GM18907 (cell line): ENCODE measurements around the gene CAMTA2.

Source experiments
- ATAC-seq: cut with Tn5 transposase; IDR thresholded peaks from one replicate; pipeline ENCODE4 v1.9.1; 2021; ENCODE audit warnings: mild to moderate bottlenecking, moderate library complexity; ENCODE audit not compliant: unreplicated experiment

Gene CAMTA2

GRCh38 chr17:4999430-5000093 is 12.1 kb upstream of the CAMTA2 start:
- ATAC-seq = no peak

- ATAC-seq = no peak
Observed at GRCh38 chr17:4998732-4999429, 11.4 kb upstream of the CAMTA2 start.

- ATAC-seq = peak; percentile 12
Observed at GRCh38 chr17:4998027-4998731, 10.7 kb upstream of the CAMTA2 start.

GRCh38 chr17:4997302-4998026 is 10.0 kb upstream of the CAMTA2 start, which contains the start of the genes INCA1 and KIF1C:
INCA1 (minus strand) TSS chr17:4997522; CDS start chr17:4994437, 3,085 bp downstream.
KIF1C (plus strand) TSS chr17:4997950; CDS start chr17:5000247, 2,297 bp downstream.
- peak; percentile 83 for ATAC-seq

GRCh38 chr17:4994081-4994595 is 6.7 kb upstream of the CAMTA2 start:
- ATAC-seq = no peak

- ATAC-seq = peak; percentile 16
Observed at GRCh38 chr17:4987767-4988567, 492 bp upstream of the CAMTA2 start.

- ATAC-seq = no peak
Observed at GRCh38 chr17:4986403-4986802, 1.1 kb downstream of the CAMTA2 start.

- ATAC-seq = no peak
Observed at GRCh38 chr17:4982305-4982704, 5.2 kb downstream of the CAMTA2 start.

- no peak for ATAC-seq
Observed at GRCh38 chr17:4980644-4981216, 6.7 kb downstream of the CAMTA2 start.

GRCh38 chr17:4978726-4979125 is 8.7 kb downstream of the CAMTA2 start:
- no peak for ATAC-seq

GRCh38 chr17:4974115-4974670 is 13.3 kb downstream of the CAMTA2 start:
- ATAC-seq = no peak

GRCh38 chr17:4973256-4974114 is 14.0 kb downstream of the CAMTA2 start:
- ATAC-seq = no peak

- ATAC-seq = no peak
Observed at GRCh38 chr17:4972752-4973151, 14.7 kb downstream of the CAMTA2 start.

GRCh38 chr17:4972322-4972721 is 15.2 kb downstream of the CAMTA2 start:
- ATAC-seq = no peak

- ATAC-seq = no peak
Observed at GRCh38 chr17:4971826-4972225, 15.6 kb downstream of the CAMTA2 start.

- ATAC-seq = no peak
Observed at GRCh38 chr17:4970273-4970672, 17.2 kb downstream of the CAMTA2 start.

GRCh38 chr17:4969551-4970173 is 17.8 kb downstream of the CAMTA2 start:
- ATAC-seq = no peak

- ATAC-seq = no peak
Observed at GRCh38 chr17:4969047-4969550, 18.4 kb downstream of the CAMTA2 start.
